Measurements from ENCODE around the gene RBBP8NL. TPM values are rescaled to one million over a fixed set of nuclear protein-coding genes. Genes with fewer than 3 reads are reported as not detected.

The RBBP8NL gene, protein sequence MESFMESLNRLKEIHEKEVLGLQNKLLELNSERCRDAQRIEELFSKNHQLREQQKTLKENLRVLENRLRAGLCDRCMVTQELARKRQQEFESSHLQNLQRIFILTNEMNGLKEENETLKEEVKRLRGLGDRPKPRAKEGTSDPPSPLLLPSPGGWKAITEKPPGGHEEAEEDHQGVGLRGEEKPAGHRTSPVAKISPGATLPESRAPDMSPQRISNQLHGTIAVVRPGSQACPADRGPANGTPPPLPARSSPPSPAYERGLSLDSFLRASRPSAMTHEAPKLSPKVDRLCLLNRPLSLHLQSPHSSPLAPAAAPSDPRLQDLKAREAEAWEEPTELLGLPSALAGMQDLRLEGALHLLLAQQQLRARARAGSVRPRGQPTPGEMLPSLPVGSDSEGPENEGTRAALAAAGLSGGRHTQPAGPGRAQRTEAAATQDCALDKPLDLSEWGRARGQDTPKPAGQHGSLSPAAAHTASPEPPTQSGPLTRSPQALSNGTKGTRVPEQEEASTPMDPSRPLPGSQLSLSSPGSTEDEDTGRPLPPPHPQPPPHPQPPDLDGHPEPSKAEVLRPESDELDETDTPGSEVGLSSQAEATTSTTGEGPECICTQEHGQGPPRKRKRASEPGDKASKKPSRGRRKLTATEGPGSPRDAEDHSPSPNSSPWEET
- not detected in 2 replicates for total RNA-seq

GRCh38 chr20:62427172-62428001, at the start of gene RBBP8NL:
TSS of gene RBBP8NL (minus strand) at chr20:62427539. CDS start at chr20:62419647, 7,892 bp downstream.
- DNase-seq: no peak

DNA sequence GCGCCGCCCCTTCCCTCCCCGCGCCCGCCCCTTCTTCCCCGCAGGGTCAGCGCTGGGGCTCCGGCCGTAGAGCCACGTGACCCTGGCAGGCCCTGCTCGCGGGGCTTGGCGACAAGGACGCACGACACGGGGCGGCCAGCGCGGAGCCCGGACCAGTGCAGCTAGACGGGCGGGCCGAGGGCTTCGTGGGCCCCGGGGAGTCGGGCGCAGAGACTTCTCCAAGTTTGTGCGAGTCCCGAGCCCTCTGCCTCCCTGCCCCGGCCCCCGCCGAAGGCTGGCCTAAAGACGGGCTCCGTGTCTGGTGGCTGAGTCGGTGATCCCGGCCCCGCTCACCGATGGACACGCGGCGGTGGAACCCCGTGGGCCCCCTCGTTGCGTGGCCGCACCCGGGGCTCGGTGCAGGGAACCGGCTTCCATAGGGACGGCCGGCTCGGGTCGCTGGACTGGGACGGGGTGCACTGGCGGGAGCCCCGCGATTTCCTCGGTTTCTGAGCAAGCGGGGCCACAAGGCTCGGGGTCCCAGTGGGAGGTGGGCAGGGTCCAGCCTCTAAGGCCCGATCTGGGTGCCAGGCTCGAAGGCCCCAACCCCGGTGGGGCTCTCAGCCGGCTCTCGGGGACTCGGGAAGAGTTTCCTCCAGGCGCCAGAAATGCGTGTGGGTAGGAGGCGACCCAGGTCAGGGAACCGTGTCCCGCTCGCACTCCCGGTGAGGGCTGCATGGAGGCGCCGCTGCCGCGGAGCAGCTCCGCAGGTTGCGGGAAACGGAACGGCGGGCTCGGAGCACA, 48.9 kb upstream of the RBBP8NL start:
- DNase-seq: no peak

- no peak for DNase-seq
These were observed 48.4 kb upstream of the RBBP8NL start, which contains the start of gene GATA5 for GRCh38 chr20:62475772-62476055. TSS of gene GATA5 (minus strand) at chr20:62475995. CDS start at chr20:62475521, 474 bp downstream.

DNA sequence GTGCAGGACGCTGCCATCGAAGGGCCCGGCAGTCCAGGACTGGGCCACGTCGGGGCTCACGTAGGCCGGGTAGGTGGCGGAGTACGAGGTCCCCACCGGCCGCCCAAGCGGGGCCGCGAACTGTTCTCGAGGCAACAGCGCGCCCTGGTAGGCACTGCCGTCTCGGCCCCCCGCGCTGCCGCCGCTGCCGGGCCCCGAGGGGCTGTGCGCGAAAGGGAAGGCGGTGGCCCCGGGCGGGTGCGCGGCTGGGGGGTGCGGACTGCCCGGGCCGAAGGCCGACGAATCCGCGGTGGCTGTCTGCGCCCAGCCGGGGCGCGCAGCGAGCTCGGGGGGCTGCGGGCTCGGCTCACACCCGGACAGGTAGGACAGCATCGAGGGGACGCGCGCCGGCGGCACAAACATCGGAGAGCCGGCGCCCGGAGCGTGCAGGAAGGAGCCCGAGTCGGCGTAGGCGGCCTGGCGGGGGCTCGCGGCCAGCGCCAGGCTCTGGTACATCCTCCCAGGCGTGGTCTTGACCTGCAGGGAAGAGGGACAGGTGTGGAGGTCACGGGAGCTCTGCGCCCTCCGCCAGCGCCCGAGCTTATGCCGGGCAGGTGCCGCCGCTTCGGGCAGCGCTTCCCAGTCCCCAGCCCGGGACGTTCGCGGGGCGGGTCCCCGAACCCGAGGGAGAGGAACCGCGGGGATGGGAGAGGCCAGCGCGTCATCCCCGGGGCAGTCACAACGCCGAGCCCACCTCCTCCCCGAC, 47.9 kb upstream of the RBBP8NL start:
- no peak for DNase-seq

- DNase-seq: no peak
These were observed 47.3 kb upstream of the RBBP8NL start for GRCh38 chr20:62474604-62475026.

GRCh38 chr20:62473717-62474603, 46.6 kb upstream of the RBBP8NL start:
- no peak for DNase-seq

DNA sequence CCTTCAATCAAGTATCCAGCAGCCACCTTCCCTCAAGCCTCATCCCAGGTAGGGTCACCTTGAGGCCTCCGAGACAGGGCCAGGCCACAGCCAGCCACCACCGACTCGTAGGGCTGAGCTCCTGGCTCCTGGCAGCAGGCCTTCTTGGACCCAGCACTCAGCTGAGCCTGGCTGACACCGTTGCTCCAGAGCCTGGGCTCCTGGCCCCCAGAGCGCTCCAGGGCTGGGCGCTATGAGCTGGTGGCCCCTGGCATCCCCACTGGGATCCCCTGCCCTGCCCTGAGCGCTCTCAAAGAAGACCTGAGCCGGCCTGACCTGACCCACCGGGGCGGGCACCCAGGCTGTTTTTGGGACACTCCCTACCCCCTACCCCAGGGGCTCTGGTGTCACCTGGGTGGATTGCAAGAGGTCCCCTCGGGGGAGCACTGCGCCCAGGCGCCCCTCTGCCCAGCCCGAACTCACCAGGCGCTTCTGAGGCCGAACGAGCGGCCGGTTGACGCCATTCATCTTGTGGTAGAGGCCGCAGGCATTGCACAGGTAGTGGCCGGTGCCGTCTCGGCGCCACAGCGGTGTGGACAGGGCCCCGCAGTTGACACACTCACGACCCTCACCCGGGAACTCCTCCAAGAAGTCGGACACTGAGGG, 45.7 kb upstream of the RBBP8NL start:
- no peak for DNase-seq

DNA sequence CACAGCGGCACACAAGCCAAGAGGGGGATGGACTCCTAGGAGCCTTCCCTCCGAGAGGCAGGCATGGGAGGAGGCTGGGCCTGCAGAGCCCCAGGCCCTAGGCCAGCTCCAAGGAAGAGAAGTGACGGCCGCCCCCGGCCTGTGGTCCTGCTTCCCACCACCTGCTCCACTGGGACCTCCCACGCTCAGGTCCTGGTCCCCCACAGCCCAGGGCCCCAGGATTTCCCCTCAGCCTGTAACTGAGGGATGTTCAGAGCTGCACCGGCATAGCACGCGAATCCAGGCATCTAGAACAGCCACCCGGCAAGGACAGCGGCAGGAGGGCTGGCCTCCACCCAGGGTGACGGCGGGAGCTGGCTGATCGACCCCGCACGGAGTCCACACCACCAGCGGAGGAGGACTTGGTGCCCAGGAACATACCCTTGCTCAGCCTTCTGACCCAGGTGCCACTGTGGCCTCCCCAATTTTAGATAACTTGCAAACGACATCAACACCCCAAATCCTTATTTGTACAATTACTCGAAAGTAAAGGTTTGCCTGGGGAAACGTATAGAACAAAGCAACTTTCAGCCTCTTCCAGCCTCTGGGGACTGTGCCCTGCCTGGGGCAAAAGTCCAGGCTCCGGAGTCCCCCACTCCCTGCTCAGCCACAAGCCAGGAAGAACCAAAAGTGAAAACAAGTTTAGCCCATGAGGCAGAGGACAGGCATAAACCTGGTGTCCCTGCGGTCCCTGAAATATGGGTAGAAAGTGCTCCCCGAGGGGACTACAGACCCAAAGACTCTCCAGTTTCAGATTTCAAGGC, 45.0 kb upstream of the RBBP8NL start:
- DNase-seq: no peak

GRCh38 chr20:62470459-62470858, 43.1 kb upstream of the RBBP8NL start:
- no peak for DNase-seq

GRCh38 chr20:62470001-62470400, 42.7 kb upstream of the RBBP8NL start:
- no peak for DNase-seq

- DNase-seq: no peak
These were observed 42.0 kb upstream of the RBBP8NL start for GRCh38 chr20:62469352-62469751.

DNA sequence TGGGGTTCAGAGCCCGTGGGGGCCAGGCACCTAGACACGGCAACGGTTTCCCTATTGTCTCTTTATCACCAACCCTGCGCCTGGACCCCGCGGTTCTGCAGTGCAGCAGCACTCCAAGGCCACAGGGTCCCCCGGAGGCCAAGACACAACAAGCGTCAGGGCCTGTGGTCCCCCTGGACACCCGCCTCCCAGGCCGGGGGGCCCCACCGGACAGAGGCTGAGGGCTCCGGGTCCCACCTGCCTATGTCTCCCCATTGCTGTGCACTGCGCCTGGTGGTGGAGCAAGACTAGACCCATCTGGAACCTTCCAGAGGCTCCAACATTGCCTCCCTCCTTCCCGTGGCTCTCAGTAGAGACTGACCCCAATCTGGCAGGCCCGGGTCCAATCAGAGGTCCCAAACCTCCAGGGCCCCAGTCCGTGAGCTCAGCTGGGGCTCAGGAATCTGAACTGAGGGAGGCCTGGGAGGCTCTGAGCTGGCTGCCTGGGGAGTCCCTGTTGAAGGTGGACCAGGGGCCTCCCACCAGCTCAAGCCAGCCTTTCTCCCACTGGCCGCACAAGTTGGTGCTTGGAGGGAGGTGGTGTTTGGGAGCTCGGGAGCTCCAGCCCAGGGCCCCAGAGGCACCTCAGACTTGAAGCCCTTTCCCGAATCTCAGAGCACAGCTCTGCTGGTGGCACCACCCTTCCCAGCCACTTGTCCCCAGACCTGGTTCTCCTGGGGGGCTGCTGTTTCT, 39.6 kb upstream of the RBBP8NL start:
- no peak for DNase-seq

DNA sequence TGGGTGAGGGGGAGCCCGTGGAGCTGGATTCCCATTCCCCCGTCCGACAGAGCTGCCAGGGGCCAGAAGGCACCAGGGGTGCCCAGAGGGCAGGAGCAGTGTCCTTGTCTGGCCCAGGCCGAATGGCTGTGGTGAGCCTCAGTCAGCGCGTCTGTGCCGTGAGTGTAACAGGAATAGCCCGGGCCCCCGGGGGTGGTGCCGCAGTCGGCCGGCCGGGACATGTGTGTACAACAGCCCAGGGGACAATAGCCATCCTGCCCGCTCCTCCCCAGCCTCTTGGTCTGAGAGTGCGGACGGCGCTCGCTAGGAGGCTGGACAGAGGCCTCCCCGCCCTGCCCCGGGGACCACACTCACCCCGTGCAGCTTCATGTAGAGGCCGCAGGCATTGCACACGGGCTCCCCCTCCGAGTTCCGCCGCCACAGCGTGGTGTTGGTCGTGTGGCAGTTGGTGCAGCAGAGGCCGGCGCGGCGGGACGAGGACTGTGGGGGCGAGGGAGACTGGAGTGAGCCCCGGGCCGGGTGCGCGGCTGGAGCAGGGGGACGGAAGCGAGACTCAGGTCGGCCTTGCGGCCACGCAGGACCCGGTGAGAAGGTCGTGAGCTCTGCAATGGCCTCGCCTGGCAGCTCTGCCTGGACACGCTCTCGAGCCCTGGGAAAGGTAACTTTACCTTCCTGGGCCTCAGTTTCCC, 38.9 kb upstream of the RBBP8NL start:
- no peak for DNase-seq

- DNase-seq: no peak
These were observed 37.7 kb upstream of the RBBP8NL start for GRCh38 chr20:62464990-62465389.

DNA sequence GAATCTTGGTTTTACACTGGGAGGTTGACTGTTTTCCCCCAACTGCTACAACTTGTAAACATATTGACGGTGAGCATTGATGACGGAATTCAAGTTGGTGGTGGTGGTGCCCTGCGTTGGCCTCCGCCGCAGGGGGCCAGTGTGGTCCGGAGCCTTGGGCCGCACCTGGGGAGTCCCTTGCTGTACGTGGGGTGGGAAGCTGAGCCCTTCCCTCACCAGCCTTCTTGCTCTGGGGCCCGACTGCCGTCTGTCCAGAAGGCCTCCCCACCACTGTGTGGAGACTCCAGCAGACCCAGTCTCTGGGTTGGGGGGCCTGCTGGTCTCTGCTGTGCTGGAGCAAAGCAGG, 37.1 kb upstream of the RBBP8NL start:
- DNase-seq: no peak

- DNase-seq: no peak
These were observed 36.5 kb upstream of the RBBP8NL start for GRCh38 chr20:62463651-62464424.

DNA sequence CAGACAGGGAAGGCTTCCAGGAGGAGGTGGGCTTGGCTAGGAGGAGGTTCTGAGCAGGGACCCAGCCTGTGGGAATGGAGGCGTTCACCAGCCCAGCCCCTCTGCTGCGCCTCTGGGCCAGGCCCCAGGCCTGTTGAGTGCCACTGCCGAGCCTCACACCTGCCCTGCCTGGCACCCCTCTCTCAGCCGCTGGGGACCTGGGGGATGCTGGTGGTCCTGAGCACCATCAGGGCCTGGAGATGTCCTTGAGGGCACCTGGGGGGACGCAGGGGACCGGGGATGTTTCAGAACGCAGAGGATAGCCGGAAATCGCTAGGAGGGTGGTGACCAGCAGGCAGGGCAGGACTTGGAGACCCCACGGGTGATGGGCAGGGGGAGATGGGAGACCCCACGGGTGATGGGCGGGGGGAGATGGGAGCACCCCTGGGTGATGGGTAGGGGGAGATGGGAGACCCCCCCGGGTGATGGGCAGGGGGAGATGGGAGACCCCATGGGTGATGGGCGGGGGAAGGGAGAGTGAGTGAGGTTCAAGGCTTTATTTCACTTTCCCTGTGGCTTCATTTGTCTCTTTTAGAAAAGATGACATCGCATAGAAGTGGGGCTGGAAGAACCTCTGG, 35.7 kb upstream of the RBBP8NL start:
- DNase-seq: no peak
